Measurements from ENCODE around the gene CHST1. TPM values are rescaled to one million over a fixed set of nuclear protein-coding genes. Genes with fewer than 3 reads are reported as not detected.

The CHST1 gene
- total RNA-seq, 2 experiments from 2014 or later = not detected

DNA sequence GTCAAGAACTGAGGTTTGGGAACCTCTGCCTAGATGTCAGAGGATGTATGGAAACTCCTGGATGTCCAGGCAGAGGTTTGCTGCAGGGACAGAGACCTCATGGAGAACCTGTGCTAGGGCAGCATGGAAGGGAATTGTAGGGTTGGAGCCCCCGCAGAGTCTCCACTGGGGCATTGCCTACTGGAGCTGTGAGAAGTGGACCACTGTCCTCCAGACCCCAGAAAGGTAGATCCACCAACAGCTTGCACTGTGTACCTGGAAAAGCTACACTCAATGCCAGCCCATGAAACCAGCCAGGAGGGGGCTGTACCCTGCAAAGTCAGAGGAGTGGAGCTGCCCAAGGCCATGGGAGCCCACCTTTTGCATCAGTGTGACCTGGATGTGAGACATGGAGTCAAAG is 29.5 kb downstream of the CHST1 start:
- POLR2A ChIA-PET = no interaction called here
- no peaks in the 10 kb centered on the region for H3K4me1 ChIP-seq (ENCODE audit: insufficient read depth, low read length)
- peaks cover 0 to 5% of the 10 kb centered on the region in 2 experiments for H3K9me3 ChIP-seq (ENCODE audit: control insufficient read depth in 1 of 2, insufficient read depth in 1 of 2, low read length in 2 of 2)
- no peak for ATAC-seq (ENCODE audit: poor library complexity)
- H3K4me3 ChIP-seq (ENCODE audit: low read length) = no peak overlapping the region
- H3K27ac Mint-ChIP-seq = no peak overlapping the region
- H3K9me3 Mint-ChIP-seq = no peaks in the 10 kb centered on the region
- intact Hi-C loops (cut with DNase I, micrococcal nuclease) = no loop called here
- no peaks in the 10 kb centered on the region for H3K4me1 Mint-ChIP-seq (ENCODE audit: low read depth)
- no peak overlapping the region for H3K4me3 Mint-ChIP-seq
- no peak for DNase-seq
- peaks cover 75% of the 10 kb centered on the region for H3K27me3 Mint-ChIP-seq
- H3K27me3 ChIP-seq (ENCODE audit: control insufficient read depth in 1 of 2, insufficient read depth in 2 of 2, low read length in 2 of 2) = peaks cover 4 to 6% of the 10 kb centered on the region in 2 experiments
- CTCF ChIA-PET = no interaction called here
- no peak overlapping the region for H3K27ac ChIP-seq (ENCODE audit: low read depth in 1 of 2, low read length in 2 of 2)
- TF ChIP-seq, protein P1, sequence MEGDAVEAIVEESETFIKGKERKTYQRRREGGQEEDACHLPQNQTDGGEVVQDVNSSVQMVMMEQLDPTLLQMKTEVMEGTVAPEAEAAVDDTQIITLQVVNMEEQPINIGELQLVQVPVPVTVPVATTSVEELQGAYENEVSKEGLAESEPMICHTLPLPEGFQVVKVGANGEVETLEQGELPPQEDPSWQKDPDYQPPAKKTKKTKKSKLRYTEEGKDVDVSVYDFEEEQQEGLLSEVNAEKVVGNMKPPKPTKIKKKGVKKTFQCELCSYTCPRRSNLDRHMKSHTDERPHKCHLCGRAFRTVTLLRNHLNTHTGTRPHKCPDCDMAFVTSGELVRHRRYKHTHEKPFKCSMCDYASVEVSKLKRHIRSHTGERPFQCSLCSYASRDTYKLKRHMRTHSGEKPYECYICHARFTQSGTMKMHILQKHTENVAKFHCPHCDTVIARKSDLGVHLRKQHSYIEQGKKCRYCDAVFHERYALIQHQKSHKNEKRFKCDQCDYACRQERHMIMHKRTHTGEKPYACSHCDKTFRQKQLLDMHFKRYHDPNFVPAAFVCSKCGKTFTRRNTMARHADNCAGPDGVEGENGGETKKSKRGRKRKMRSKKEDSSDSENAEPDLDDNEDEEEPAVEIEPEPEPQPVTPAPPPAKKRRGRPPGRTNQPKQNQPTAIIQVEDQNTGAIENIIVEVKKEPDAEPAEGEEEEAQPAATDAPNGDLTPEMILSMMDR (IDR thresholded peaks at IDR 0.05) = no peak
- H3K36me3 Mint-ChIP-seq (ENCODE audit: low read depth) = no peaks in the 10 kb centered on the region
- no peaks in the 10 kb centered on the region for H3K36me3 ChIP-seq (ENCODE audit: insufficient read depth, low read length)

DNA sequence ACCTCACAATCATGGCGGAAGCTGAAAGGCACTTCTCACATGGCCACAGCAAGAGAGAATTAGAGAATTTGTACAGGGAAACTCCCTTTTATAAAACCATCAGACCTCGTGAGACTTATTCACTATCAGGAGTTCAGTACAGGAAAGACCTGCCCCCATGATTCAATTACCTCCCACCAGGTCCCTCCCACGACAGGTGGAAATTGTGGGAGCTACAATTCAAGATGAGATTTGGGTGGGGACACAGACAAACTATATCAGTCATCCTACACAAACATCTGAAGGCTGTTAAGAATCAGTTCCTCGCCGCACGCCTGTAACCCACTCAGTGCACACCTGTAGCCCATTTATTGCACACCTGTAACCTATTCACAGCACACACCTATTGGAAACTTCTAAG is 39.8 kb downstream of the CHST1 start:
- Mint-ChIP-seq H3K27ac (no peak overlapping the region), H3K4me1 (ENCODE audit: low read depth) (no peaks in the 10 kb centered on the region), H3K27me3 (peaks cover 61% of the 10 kb centered on the region), H3K36me3 (ENCODE audit: low read depth) (no peaks in the 10 kb centered on the region), H3K9me3 (peaks cover 2% of the 10 kb centered on the region), H3K4me3 (no peak overlapping the region)
- intact Hi-C loops (cut with DNase I, micrococcal nuclease) = no loop called here
- TF ChIP-seq, protein P1 (IDR thresholded peaks at IDR 0.05) = no peak
- peaks cover 20 to 22% of the 10 kb centered on the region in 2 experiments for H3K27me3 ChIP-seq (ENCODE audit: control insufficient read depth in 1 of 2, insufficient read depth in 2 of 2, low read length in 2 of 2)
- no peak for DNase-seq
- CTCF ChIA-PET = no interaction called here
- H3K27ac ChIP-seq (ENCODE audit: low read depth in 1 of 2, low read length in 2 of 2) = no peak overlapping the region
- no peaks in the 10 kb centered on the region for H3K4me1 ChIP-seq (ENCODE audit: insufficient read depth, low read length)
- POLR2A ChIA-PET = no interaction called here
- H3K9me3 ChIP-seq (ENCODE audit: control insufficient read depth in 1 of 2, insufficient read depth in 1 of 2, low read length in 2 of 2) = peaks cover 6 to 16% of the 10 kb centered on the region in 2 experiments
- no peak for ATAC-seq (ENCODE audit: poor library complexity)
- no peaks in the 10 kb centered on the region for H3K36me3 ChIP-seq (ENCODE audit: insufficient read depth, low read length)
- H3K4me3 ChIP-seq (ENCODE audit: low read length) = no peak overlapping the region

DNA sequence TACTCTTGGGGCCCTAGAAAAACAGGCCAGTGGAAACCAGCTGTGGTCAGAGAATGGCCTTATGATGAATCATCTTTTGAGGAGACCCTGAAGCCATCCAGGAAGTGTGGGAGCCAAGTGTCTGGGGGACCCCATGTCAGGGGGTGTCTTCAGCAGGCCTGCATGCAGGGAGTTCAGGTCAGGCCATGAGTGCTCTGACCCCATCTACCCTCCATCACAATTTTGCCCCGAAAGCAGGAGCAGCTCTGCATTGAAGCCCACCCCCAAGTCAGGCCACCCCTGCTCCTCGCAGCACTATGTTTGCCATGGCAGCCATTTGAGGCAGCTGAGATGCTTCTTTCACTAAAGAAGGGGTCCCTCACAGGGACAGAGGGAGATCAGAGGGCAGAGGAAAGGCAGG is 41.3 kb downstream of the CHST1 start:
- Mint-ChIP-seq H3K36me3 (ENCODE audit: low read depth) (no peaks in the 10 kb centered on the region), H3K4me1 (ENCODE audit: low read depth) (no peaks in the 10 kb centered on the region), H3K9me3 (peaks cover 6% of the 10 kb centered on the region), H3K27ac (no peak overlapping the region), H3K4me3 (no peak overlapping the region), H3K27me3 (peaks cover 53% of the 10 kb centered on the region)
- ATAC-seq (ENCODE audit: poor library complexity) = no peak
- DNase-seq = no peak
- Histone ChIP-seq H3K4me1 (ENCODE audit: insufficient read depth, low read length) (no peaks in the 10 kb centered on the region), H3K27me3 (ENCODE audit: control insufficient read depth in 1 of 2, insufficient read depth in 2 of 2, low read length in 2 of 2) (peaks cover 20 to 22% of the 10 kb centered on the region in 2 experiments), H3K4me3 (ENCODE audit: low read length) (no peak overlapping the region), H3K36me3 (ENCODE audit: insufficient read depth, low read length) (no peaks in the 10 kb centered on the region), H3K27ac (ENCODE audit: low read depth in 1 of 2, low read length in 2 of 2) (no peak overlapping the region), H3K9me3 (ENCODE audit: control insufficient read depth in 1 of 2, insufficient read depth in 1 of 2, low read length in 2 of 2) (peaks cover 9 to 24% of the 10 kb centered on the region in 2 experiments)
- ChIA-PET CTCF (no interaction called here), POLR2A (no interaction called here)
- intact Hi-C loops (cut with DNase I, micrococcal nuclease) = no loop called here
- TF ChIP-seq, protein P1 (IDR thresholded peaks at IDR 0.05) = no peak

All from CD4-positive, alpha-beta T cell (primary cell).